ENCODE data around the gene RNF148.

DNA sequence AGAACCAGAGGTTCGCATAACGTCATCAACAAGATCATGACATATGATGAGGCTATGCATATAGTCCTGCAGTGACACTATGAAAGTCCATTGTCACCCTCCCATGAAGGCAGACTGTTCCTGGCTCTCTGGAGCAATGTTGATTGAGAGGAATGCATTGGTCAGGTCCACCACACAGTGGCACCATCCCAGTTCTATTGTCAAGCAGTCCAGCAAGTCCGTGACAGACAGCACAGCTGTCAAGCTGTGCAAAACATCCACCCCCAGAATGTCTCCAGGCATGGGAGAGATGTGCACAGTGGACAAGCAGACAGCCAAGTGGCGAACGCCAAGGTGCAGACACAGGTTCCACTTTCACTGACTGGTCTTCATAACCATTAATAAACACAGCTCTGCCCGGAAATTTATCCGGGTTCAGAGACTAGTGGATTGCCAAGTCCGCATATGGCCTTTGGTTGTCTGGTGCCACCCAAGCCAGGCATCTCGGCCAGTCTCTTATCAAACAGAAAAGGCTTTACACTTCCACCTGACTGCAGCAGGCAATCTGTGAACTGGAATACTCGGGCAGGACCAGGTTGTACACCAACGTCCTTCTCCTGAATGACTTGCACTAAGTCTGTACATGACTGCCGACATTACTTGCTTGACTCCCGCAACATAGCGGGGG, 11.0 kb downstream of the RNF148 start:
- TF ChIP-seq, protein P1, sequence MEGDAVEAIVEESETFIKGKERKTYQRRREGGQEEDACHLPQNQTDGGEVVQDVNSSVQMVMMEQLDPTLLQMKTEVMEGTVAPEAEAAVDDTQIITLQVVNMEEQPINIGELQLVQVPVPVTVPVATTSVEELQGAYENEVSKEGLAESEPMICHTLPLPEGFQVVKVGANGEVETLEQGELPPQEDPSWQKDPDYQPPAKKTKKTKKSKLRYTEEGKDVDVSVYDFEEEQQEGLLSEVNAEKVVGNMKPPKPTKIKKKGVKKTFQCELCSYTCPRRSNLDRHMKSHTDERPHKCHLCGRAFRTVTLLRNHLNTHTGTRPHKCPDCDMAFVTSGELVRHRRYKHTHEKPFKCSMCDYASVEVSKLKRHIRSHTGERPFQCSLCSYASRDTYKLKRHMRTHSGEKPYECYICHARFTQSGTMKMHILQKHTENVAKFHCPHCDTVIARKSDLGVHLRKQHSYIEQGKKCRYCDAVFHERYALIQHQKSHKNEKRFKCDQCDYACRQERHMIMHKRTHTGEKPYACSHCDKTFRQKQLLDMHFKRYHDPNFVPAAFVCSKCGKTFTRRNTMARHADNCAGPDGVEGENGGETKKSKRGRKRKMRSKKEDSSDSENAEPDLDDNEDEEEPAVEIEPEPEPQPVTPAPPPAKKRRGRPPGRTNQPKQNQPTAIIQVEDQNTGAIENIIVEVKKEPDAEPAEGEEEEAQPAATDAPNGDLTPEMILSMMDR (IDR thresholded peaks at IDR 0.05; ENCODE audit: insufficient read depth, low read depth, low read length), result no peak
- TF ChIP-seq EZH2 (IDR thresholded peaks at IDR 0.05; ENCODE audit: insufficient read depth, low read length), result no peak
